ENCODE results near the gene UVSSA.

- no peak for TF ChIP-seq RFX5 (IDR thresholded peaks at IDR 0.05; ENCODE audit: low read length)
- TF ChIP-seq, protein P1, sequence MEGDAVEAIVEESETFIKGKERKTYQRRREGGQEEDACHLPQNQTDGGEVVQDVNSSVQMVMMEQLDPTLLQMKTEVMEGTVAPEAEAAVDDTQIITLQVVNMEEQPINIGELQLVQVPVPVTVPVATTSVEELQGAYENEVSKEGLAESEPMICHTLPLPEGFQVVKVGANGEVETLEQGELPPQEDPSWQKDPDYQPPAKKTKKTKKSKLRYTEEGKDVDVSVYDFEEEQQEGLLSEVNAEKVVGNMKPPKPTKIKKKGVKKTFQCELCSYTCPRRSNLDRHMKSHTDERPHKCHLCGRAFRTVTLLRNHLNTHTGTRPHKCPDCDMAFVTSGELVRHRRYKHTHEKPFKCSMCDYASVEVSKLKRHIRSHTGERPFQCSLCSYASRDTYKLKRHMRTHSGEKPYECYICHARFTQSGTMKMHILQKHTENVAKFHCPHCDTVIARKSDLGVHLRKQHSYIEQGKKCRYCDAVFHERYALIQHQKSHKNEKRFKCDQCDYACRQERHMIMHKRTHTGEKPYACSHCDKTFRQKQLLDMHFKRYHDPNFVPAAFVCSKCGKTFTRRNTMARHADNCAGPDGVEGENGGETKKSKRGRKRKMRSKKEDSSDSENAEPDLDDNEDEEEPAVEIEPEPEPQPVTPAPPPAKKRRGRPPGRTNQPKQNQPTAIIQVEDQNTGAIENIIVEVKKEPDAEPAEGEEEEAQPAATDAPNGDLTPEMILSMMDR (IDR thresholded peaks at IDR 0.05) = no peak
These were observed 49.3 kb upstream of the UVSSA start for GRCh38 chr4:1297456-1298325.

All from SK-N-SH (cell line).